ENCODE data around the gene TNFSF15.

GRCh38 chr9:114775981-114776380 lies 29.9 kb downstream of the TNFSF15 start:
- TF ChIP-seq CTCF (conservative IDR thresholded peaks at IDR 0.05): no peak
- no peak for TF ChIP-seq ZFX (IDR thresholded peaks at IDR 0.05)

Measured in C4-2B (cell line).